ENCODE data around the gene USP47.
A peak's percentile ranks its signal among the peaks of the same experiment; 100 is the strongest.

Gene USP47

GRCh38 chr11:11842421-11843008, 743 bp downstream of the USP47 start:
- Histone ChIP-seq H3K27me3 (ENCODE audit: insufficient read depth, poor library complexity, severe bottlenecking) (no peaks in the 10 kb centered on the region), H3K4me3 (ENCODE audit: severe bottlenecking) (peak overlapping the region; percentile 74)
- no peak for DNase-seq (ENCODE audit: low spot score)

DNA sequence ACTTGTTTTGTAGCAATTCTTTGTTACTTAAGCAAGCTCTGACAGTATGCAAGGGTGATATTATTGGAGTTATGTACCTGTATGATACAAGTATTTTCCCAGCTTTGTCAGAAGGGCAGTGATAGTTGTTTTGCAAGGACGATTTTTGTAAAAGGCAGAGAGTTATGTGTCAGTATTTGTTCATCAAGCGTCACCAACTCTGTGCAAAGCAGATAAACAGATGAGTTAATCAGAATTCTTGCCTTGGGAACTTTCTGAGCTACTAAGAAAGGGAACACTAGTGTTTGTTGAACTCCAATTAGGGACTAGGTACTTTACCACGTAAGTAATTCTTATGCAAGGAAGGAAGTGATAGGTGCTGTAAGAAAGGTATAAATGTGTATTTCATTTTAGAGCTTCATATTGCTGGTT, 1.4 kb downstream of the USP47 start:
- Histone ChIP-seq H3K4me3 (ENCODE audit: severe bottlenecking) (peak overlapping the region; percentile 74), H3K36me3 (ENCODE audit: low read depth) (no peaks in the 10 kb centered on the region), H3K9me3 (ENCODE audit: severe bottlenecking) (no peaks in the 10 kb centered on the region), H3K27ac (ENCODE audit: poor library complexity, severe bottlenecking) (peak overlapping the region; percentile 72), H3K4me1 (ENCODE audit: insufficient read depth, poor library complexity, severe bottlenecking) (peaks cover 26% of the 10 kb centered on the region), H3K27me3 (ENCODE audit: insufficient read depth, poor library complexity, severe bottlenecking) (no peaks in the 10 kb centered on the region)
- no peak for DNase-seq (ENCODE audit: low spot score)
- ATAC-seq (ENCODE audit: low read depth) = peak; percentile 51
- TF ChIP-seq, protein P1, sequence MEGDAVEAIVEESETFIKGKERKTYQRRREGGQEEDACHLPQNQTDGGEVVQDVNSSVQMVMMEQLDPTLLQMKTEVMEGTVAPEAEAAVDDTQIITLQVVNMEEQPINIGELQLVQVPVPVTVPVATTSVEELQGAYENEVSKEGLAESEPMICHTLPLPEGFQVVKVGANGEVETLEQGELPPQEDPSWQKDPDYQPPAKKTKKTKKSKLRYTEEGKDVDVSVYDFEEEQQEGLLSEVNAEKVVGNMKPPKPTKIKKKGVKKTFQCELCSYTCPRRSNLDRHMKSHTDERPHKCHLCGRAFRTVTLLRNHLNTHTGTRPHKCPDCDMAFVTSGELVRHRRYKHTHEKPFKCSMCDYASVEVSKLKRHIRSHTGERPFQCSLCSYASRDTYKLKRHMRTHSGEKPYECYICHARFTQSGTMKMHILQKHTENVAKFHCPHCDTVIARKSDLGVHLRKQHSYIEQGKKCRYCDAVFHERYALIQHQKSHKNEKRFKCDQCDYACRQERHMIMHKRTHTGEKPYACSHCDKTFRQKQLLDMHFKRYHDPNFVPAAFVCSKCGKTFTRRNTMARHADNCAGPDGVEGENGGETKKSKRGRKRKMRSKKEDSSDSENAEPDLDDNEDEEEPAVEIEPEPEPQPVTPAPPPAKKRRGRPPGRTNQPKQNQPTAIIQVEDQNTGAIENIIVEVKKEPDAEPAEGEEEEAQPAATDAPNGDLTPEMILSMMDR (IDR thresholded peaks at IDR 0.05; ENCODE audit: poor library complexity, severe bottlenecking) = no peak

More at GRCh38 chr11:11842421-11843008, 743 bp downstream of the USP47 start:
- peak; percentile 51 for ATAC-seq (ENCODE audit: low read depth)
- Histone ChIP-seq H3K4me1 (ENCODE audit: insufficient read depth, poor library complexity, severe bottlenecking) (peaks cover 26% of the 10 kb centered on the region), H3K36me3 (ENCODE audit: low read depth) (no peaks in the 10 kb centered on the region), H3K9me3 (ENCODE audit: severe bottlenecking) (no peaks in the 10 kb centered on the region), H3K27ac (ENCODE audit: poor library complexity, severe bottlenecking) (peak overlapping the region; percentile 72)
- TF ChIP-seq, protein P1 (IDR thresholded peaks at IDR 0.05; ENCODE audit: poor library complexity, severe bottlenecking) = no peak

GRCh38 chr11:11843642-11844041, 1.9 kb downstream of the USP47 start:
- ATAC-seq (ENCODE audit: low read depth) (no peak), DNase-seq (ENCODE audit: low spot score) (no peak)
- Histone ChIP-seq H3K4me1 (ENCODE audit: insufficient read depth, poor library complexity, severe bottlenecking) (peaks cover 26% of the 10 kb centered on the region), H3K27ac (ENCODE audit: poor library complexity, severe bottlenecking) (peak overlapping the region; percentile 72), H3K36me3 (ENCODE audit: low read depth) (no peaks in the 10 kb centered on the region), H3K9me3 (ENCODE audit: severe bottlenecking) (no peaks in the 10 kb centered on the region), H3K27me3 (ENCODE audit: insufficient read depth, poor library complexity, severe bottlenecking) (no peaks in the 10 kb centered on the region), H3K4me3 (ENCODE audit: severe bottlenecking) (peak overlapping the region; percentile 74)
- TF ChIP-seq, protein P1 (IDR thresholded peaks at IDR 0.05; ENCODE audit: poor library complexity, severe bottlenecking) = no peak

DNA sequence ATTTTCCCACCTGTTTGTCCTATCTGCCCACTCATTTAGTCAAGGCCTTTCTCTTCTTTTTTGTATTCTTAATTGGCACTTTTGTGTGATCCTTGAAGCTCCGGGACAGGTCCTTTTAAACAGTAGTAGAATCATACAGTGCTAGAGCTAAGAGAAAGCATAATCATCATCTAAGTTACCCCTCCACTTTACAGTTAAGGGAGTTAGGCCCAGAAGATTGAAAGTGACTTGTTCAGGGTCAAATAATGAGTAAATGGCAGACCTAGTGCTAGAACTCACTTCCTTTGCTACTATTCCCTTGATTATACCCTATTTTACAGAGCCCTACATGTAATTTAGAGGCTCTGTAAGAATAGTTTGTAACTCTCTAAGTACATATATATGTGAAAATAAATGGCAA, 2.5 kb downstream of the USP47 start:
- TF ChIP-seq, protein P1 (IDR thresholded peaks at IDR 0.05; ENCODE audit: poor library complexity, severe bottlenecking) = no peak
- ATAC-seq (ENCODE audit: low read depth) (no peak), DNase-seq (ENCODE audit: low spot score) (no peak)
- Histone ChIP-seq H3K9me3 (ENCODE audit: severe bottlenecking) (no peaks in the 10 kb centered on the region), H3K27ac (ENCODE audit: poor library complexity, severe bottlenecking) (peak overlapping the region; percentile 72), H3K4me1 (ENCODE audit: insufficient read depth, poor library complexity, severe bottlenecking) (peaks cover 29% of the 10 kb centered on the region), H3K36me3 (ENCODE audit: low read depth) (no peaks in the 10 kb centered on the region), H3K4me3 (ENCODE audit: severe bottlenecking) (no peak overlapping the region), H3K27me3 (ENCODE audit: insufficient read depth, poor library complexity, severe bottlenecking) (no peaks in the 10 kb centered on the region)

- DNase-seq (ENCODE audit: low spot score) (no peak), ATAC-seq (ENCODE audit: low read depth) (peak; percentile 13; the same call in 2 of the 3 replicates)
- peaks cover 37% of the 10 kb centered on the region for H3K4me1 ChIP-seq (ENCODE audit: insufficient read depth, poor library complexity, severe bottlenecking)
- no peaks in the 10 kb centered on the region for H3K27me3 ChIP-seq (ENCODE audit: insufficient read depth, poor library complexity, severe bottlenecking)
- no peak overlapping the region for H3K4me3 ChIP-seq (ENCODE audit: severe bottlenecking)
- H3K27ac ChIP-seq (ENCODE audit: poor library complexity, severe bottlenecking) = peak overlapping the region; percentile 72
- no peaks in the 10 kb centered on the region for H3K9me3 ChIP-seq (ENCODE audit: severe bottlenecking)
- TF ChIP-seq, protein P1 (IDR thresholded peaks at IDR 0.05; ENCODE audit: poor library complexity, severe bottlenecking) = no peak
- no peaks in the 10 kb centered on the region for H3K36me3 ChIP-seq (ENCODE audit: low read depth)
Measured at GRCh38 chr11:11845071-11845470, 3.3 kb downstream of the USP47 start.
